ENCODE results near the gene CELF5. TPM values are rescaled to one million over a fixed set of nuclear protein-coding genes. Genes with fewer than 3 reads are reported as not detected.

CELF5 gene
- total RNA-seq, 2 donors from 2014 or later = 2.6 to 3.5 TPM

Other genes starting within 250 kb of the CELF5 start
- gene TLE6, start 247.1 kb upstream of the CELF5 start, total RNA-seq = 10 to 100 TPM; 13.7 to 17.3 TPM
- 10 to 100 TPM; 75.0 to 80.3 TPM for gene TLE2, start 195.4 kb upstream of the CELF5 start, total RNA-seq
- gene TLE5, start 162.2 kb upstream of the CELF5 start, total RNA-seq = 100 to 1,000 TPM; 488 to 575 TPM
- gene GNA11, start 130.3 kb upstream of the CELF5 start, total RNA-seq = 10 to 100 TPM; 26.5 to 29.0 TPM
- not detected for gene GNA15, start 88.6 kb upstream of the CELF5 start, total RNA-seq
- not detected for gene S1PR4, start 45.9 kb upstream of the CELF5 start, total RNA-seq
- gene NCLN, start 38.7 kb upstream of the CELF5 start, total RNA-seq = 10 to 100 TPM; 80.6 to 91.2 TPM
- 1 to 10 TPM; 5.2 to 6.6 TPM for gene NFIC, start 141.9 kb downstream of the CELF5 start, total RNA-seq

Data from endodermal cell (in vitro differentiated cells).